Subcutaneous adipose tissue (tissue), 4 donors: ENCODE measurements around the gene NANOS2. TPM values are rescaled to one million over a fixed set of nuclear protein-coding genes. Genes with fewer than 3 reads are reported as not detected.

Experiments
- total RNA-seq, 4 donors: library from RNA; depleted of rRNA; stranded (reverse); fragments of >200 nt; gene quantifications; one replicate each; pipeline ENCODE4 v1.1.0, GENCODE V29; 2016
- TF ChIP-seq, protein P1 (sequence below): fragments of 450-650 bp; IDR thresholded peaks from one replicate; pipeline ENCODE4 v1.5.1; 2016; ENCODE audit warnings: low read depth, mild to moderate bottlenecking, control low read depth, antibody characterized with exemption, moderate library complexity

NANOS2 gene
- total RNA-seq, 4 donors from 2014 or later, result not detected

DNA sequence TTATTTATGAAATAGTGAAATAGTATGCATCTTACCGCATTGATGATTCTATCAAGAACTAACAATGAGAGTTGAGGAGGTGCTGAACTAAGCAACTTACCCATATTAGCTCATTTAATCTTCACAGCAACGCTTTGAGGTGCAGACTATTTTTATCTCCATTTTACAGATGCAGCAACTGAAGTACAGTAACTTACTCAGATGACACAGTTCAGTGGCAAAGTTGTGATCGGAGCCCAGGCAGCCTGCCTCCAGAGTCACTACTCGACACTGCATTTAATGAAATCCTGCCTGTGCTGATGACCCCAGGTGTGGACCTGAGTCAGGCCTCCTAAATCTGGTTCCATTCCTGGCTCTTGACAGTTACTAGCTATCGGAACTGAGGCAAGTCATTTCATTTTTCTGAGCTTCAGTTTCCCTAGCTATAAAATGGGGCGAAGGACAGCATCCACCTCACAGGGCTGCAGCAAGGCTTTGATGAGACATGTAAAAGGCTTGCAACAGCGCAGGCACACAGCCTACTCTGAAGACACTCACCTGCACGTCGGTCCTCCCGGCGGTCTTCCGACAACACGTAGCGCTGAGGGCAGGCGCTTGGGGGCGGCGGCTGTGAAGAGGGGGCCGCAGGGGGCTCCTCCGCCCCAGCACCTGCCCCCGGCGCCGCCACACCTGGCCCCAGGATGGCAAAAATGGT is 13.7 kb downstream of the NANOS2 start:
- TF ChIP-seq, protein P1, sequence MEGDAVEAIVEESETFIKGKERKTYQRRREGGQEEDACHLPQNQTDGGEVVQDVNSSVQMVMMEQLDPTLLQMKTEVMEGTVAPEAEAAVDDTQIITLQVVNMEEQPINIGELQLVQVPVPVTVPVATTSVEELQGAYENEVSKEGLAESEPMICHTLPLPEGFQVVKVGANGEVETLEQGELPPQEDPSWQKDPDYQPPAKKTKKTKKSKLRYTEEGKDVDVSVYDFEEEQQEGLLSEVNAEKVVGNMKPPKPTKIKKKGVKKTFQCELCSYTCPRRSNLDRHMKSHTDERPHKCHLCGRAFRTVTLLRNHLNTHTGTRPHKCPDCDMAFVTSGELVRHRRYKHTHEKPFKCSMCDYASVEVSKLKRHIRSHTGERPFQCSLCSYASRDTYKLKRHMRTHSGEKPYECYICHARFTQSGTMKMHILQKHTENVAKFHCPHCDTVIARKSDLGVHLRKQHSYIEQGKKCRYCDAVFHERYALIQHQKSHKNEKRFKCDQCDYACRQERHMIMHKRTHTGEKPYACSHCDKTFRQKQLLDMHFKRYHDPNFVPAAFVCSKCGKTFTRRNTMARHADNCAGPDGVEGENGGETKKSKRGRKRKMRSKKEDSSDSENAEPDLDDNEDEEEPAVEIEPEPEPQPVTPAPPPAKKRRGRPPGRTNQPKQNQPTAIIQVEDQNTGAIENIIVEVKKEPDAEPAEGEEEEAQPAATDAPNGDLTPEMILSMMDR, result no peak

DNA sequence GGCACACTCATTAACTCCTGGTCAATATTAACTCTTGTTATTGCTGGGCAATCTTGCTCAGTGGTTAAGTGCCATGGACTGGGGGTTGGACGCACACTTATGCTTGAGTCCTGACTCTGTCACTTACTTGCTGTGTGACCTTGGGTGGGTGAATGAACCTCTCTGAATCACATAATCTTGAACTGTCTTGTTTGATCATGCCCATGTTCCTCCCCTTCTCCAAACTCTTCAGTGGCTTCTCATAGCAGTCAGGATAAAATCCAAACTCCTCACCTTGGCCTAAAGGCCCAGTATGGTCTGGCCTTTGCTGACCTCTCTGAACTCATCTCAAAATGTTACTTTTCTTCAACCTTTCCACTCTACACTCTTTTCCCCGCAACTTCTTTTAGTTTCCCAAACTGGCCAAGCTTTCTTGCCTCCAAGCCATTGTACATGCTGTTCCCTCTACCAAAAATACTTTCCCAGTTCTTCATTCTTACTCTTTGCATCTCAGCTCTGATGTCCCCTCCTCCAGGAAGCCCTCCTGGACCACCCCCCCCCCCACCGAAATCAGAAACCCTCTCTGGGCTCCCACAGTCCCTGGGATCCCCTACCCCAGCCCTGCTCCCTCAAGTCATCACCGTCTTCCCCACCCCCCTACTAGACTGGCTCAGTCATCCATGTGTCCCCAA is 14.5 kb downstream of the NANOS2 start:
- TF ChIP-seq, protein P1, result no peak

DNA sequence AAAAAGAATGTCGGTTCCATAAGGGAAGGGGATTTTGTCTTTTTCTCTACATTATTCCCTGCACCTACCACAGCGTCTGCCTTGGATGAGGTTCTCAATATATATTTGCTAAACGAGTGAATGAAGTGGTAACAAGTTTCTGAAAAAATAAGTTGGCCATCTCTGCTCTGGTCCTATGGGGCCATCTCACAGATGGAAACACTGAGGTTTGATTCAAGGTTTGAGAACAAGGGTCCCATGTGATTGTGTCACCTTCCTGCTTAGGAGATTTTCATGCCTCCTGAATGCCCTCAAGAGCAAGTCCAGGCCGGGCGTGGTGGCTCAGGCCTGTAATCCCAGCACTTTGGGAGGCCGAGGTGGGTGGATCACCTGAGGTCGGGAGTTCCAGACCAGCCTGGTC is 15.3 kb downstream of the NANOS2 start:
- TF ChIP-seq, protein P1, result no peak

DNA sequence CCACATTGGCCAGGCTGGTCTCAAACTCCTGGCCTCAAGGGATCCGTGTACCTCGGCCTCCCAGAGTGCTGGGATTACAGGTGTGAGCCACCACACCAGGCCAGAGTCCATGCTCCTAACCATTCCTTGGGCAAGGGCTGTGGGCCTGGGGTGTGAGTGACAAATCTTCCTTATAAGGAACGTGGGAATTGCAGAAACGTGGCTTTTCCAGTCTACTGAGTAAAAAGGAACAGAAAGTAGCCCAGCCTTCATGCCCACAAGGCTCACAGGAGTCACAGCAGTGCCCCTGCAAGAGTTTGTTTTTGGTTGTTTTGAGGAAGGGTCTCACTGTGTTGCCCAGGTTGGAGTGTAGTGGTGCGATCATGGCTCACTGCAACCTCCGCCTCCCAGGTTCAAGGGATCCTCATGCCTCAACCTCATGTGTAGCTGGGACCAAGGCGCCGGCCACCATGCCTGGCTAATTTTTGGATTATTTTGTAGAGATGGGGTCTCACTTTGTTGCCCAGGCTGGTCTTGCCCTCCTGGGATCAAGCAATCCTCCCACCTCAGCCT is 17.2 kb downstream of the NANOS2 start:
- TF ChIP-seq, protein P1, result no peak

DNA sequence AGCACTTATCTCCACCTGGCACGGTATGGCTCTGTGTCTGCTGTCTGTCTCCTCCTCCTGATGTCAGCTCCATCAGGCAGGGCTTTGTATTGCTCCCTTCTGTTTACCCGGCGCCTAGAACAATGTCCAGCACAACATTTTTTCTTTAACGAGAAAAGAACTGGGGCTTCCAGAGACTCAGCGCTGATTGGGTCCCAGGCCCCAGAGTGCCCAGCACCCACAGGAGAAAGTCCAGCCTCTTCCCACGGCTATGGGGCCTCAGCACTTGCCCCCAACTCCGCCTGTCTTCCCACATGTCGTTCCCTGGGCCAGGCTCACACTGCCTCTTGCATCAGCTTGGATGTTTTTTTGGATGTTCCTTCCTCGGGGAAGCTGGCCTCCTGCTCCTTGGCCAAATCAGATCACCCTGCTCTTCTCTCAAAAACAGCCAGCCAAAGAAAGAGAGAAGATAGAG is 19.0 kb downstream of the NANOS2 start:
- TF ChIP-seq, protein P1, result no peak

DNA sequence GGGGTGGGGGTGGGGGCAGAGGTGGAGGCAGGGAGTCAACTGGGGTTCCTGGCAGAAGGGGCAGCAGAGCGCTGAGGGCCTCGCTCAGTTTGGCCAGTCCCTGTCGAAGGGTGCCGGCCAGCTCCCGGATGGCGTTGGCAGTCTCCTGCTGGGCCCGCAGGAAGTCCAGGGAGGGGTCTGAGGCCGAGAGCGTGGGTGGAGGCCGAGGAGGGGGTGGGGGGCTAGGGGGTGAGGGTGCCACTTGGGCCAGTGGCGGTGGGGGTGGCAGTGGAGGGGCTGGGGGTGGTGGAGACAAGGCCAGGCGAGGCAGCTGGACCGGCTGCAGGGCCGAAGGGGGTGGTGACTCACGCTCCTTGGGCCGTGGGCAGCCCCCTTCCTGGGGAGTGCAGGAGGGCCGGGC is 23.7 kb downstream of the NANOS2 start:
- TF ChIP-seq, protein P1, result no peak

DNA sequence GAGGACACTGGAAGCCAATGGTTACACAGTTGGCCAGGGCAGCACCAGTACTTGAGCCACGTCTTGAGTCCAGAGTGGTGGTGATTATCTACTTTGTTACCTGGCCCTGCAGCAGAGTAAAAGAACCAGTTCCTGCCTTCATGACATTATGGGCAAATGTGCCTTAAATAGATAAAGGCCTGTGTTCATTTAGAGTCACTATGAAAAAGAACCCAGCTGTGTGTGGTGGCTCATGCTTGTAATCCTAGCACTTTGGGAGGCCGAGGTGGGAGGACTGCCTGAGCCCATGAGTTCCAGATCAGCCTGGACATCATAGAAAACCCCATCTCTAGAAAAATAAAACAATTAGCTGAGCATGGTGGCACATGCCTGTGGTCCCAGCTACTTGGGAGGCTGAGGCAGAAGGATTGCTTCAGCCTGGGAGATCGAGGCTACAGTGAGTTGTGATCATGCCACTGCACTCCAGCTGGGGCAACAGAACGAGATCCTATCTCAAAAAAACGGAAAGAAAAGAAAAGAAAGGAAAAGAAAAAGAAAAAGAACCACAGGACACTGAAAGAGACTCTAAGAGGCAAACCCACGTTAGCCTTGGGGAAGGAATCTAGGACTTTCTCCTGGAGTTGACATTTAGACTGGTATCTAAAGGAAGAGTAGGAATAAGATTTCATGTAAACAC is 25.2 kb downstream of the NANOS2 start:
- TF ChIP-seq, protein P1, result no peak
